Measurements from ENCODE around the gene SP140. TPM values are rescaled to one million over a fixed set of nuclear protein-coding genes. Genes with fewer than 3 reads are reported as not detected.

The SP140 gene
- total RNA-seq, 2 donors from 2014 or later, result not detected

GRCh38 chr2:230266638-230267037 lies 41.1 kb downstream of the SP140 start:
- no peak for DNase-seq
- WGBS, 2 experiments (ENCODE audit: insufficient coverage in 1 of 2, insufficient read length in 1 of 2), result 87 to 91% methylated on average over 4 of the region's 4 CpGs
- no peak overlapping the region for H3K4me3 Mint-ChIP-seq
- H3K27me3 Mint-ChIP-seq (ENCODE audit: insufficient read depth), result no peaks in the 10 kb centered on the region
- Histone ChIP-seq H3K27me3 (ENCODE audit: control insufficient read depth, insufficient read depth, low read length, poor library complexity, severe bottlenecking) (no peaks in the 10 kb centered on the region), H3K27ac (ENCODE audit: low read depth, low read length) (no peak overlapping the region), H3K9me3 (ENCODE audit: control insufficient read depth, low read length) (no peaks in the 10 kb centered on the region), H3K36me3 (ENCODE audit: control insufficient read depth, insufficient read depth, low read length) (no peaks in the 10 kb centered on the region), H3K4me3 (ENCODE audit: low read length) (no peak overlapping the region), H3K4me1 (ENCODE audit: control insufficient read depth, insufficient read depth, low read length) (no peaks in the 10 kb centered on the region), H3K9ac (ENCODE audit: extremely low read depth, low read length, poor library complexity, severe bottlenecking) (no peak overlapping the region)
- peaks cover 17% of the 10 kb centered on the region for H3K4me1 Mint-ChIP-seq
- H3K36me3 Mint-ChIP-seq (ENCODE audit: low read depth), result no peaks in the 10 kb centered on the region
- H3K9me3 Mint-ChIP-seq, result no peaks in the 10 kb centered on the region
- H3K27ac Mint-ChIP-seq, result no peak overlapping the region
- TF ChIP-seq CTCF (conservative IDR thresholded peaks at IDR 0.05), result no peak

- no peak for DNase-seq
- Mint-ChIP-seq H3K36me3 (ENCODE audit: low read depth) (no peaks in the 10 kb centered on the region), H3K4me3 (no peak overlapping the region), H3K27me3 (ENCODE audit: insufficient read depth) (no peaks in the 10 kb centered on the region), H3K4me1 (peaks cover 17% of the 10 kb centered on the region), H3K9me3 (peaks cover 4% of the 10 kb centered on the region), H3K27ac (no peak overlapping the region)
- H3K9me3 ChIP-seq (ENCODE audit: control insufficient read depth, low read length), result no peaks in the 10 kb centered on the region
- H3K9ac ChIP-seq (ENCODE audit: extremely low read depth, low read length, poor library complexity, severe bottlenecking), result no peak overlapping the region
- no peak overlapping the region for H3K27ac ChIP-seq (ENCODE audit: low read depth, low read length)
- no peak overlapping the region for H3K4me3 ChIP-seq (ENCODE audit: low read length)
- H3K36me3 ChIP-seq (ENCODE audit: control insufficient read depth, insufficient read depth, low read length), result no peaks in the 10 kb centered on the region
- no peaks in the 10 kb centered on the region for H3K4me1 ChIP-seq (ENCODE audit: control insufficient read depth, insufficient read depth, low read length)
- no peaks in the 10 kb centered on the region for H3K27me3 ChIP-seq (ENCODE audit: control insufficient read depth, insufficient read depth, low read length, poor library complexity, severe bottlenecking)
- WGBS, 2 experiments (ENCODE audit: insufficient coverage in 1 of 2, insufficient read length in 1 of 2), result 100% methylated on average over 1 of the region's 1 CpG
- TF ChIP-seq CTCF (conservative IDR thresholded peaks at IDR 0.05), result no peak
Measured at GRCh38 chr2:230267059-230267458, 41.5 kb downstream of the SP140 start.

GRCh38 chr2:230267556-230267955 lies 42.0 kb downstream of the SP140 start:
- Histone ChIP-seq H3K4me3 (ENCODE audit: low read length) (no peak overlapping the region), H3K4me1 (ENCODE audit: control insufficient read depth, insufficient read depth, low read length) (no peaks in the 10 kb centered on the region), H3K36me3 (ENCODE audit: control insufficient read depth, insufficient read depth, low read length) (no peaks in the 10 kb centered on the region), H3K9ac (ENCODE audit: extremely low read depth, low read length, poor library complexity, severe bottlenecking) (no peak overlapping the region), H3K9me3 (ENCODE audit: control insufficient read depth, low read length) (no peaks in the 10 kb centered on the region), H3K27ac (ENCODE audit: low read depth, low read length) (no peak overlapping the region), H3K27me3 (ENCODE audit: control insufficient read depth, insufficient read depth, low read length, poor library complexity, severe bottlenecking) (no peaks in the 10 kb centered on the region)
- Mint-ChIP-seq H3K27ac (no peak overlapping the region), H3K9me3 (peaks cover 7% of the 10 kb centered on the region), H3K36me3 (ENCODE audit: low read depth) (no peaks in the 10 kb centered on the region), H3K27me3 (ENCODE audit: insufficient read depth) (no peaks in the 10 kb centered on the region), H3K4me3 (no peak overlapping the region), H3K4me1 (peaks cover 17% of the 10 kb centered on the region)
- DNase-seq, result no peak
- WGBS, 2 experiments (ENCODE audit: insufficient coverage in 1 of 2, insufficient read length in 1 of 2), result 93 to 94% methylated on average over 3 of the region's 3 CpGs
- TF ChIP-seq CTCF (conservative IDR thresholded peaks at IDR 0.05), result no peak
